Panc1 (cell line): Measurements from ENCODE around the gene TBCD. TPM values are rescaled to one million over a fixed set of nuclear protein-coding genes. Genes with fewer than 3 reads are reported as not detected.

Experiments used
- ATAC-seq: fragments of 200-7000 bp; cut with Tn5 transposase; 2 replicates; pipeline ENCODE4 v1.9.1; 2020; ENCODE audit warnings: mild to moderate bottlenecking, moderate library complexity
- BruUV-seq: library from RNA; stranded (reverse); fragments of 400-500 nt; replicated peaks from 2 replicates; lab custom pipeline; 2021; lab: Mats Ljungman, UMichigan
- CTCF ChIA-PET: fragments of 300-600 bp; sonication (Branson Sonifier 250); formaldehyde crosslinking; loops from one replicate; lab custom pipeline; 2022; ENCODE audit warnings: antibody characterized with exemption; lab: Charles Lee
- POLR2A ChIA-PET: fragments of 300-600 bp; sonication (Branson Sonifier 250); formaldehyde crosslinking; loops from one replicate; lab custom pipeline; 2022; ENCODE audit warnings: antibody characterized with exemption; lab: Charles Lee
- DNase-seq: peaks from one replicate; pipeline ENCODE4 v3.0.0-alpha.2; 2010; ENCODE audit warnings: low read depth, low spot score
- H3K27ac ChIP-seq: 2 replicates; pipeline ENCODE4 v1.5.1; 2011; ENCODE audit warnings: mild to moderate bottlenecking, low read length, inconsistent platforms
- H3K27me3 ChIP-seq: fragments of 200-500 bp; sonication (Bioruptor generic); 2 replicates; pipeline ENCODE4 v1.6.0; 2014; ENCODE audit warnings: low read length, inconsistent platforms; ENCODE audit not compliant: control insufficient read depth, insufficient read depth
- H3K36me3 ChIP-seq: fragments of 200-500 bp; sonication (Bioruptor generic); 2 replicates; pipeline ENCODE4 v1.5.1; 2014; ENCODE audit warnings: inconsistent platforms, mild to moderate bottlenecking, low read length, moderate library complexity; ENCODE audit not compliant: control insufficient read depth, insufficient read depth
- H3K4me1 ChIP-seq: 2 replicates; pipeline ENCODE4 v1.5.1; 2011; ENCODE audit warnings: inconsistent platforms, mild to moderate bottlenecking, low read length, moderate library complexity; ENCODE audit not compliant: control insufficient read depth, insufficient read depth
- H3K4me3 ChIP-seq, 2 experiments: 2 replicates each; pipeline ENCODE4 v1.5.1; 2011 to 2012; ENCODE audit warnings: low read depth in 2 of 2, low read length in 2 of 2, mild to moderate bottlenecking in 2 of 2, inconsistent platforms in 1 of 2, moderate library complexity in 1 of 2
- H3K9me3 ChIP-seq: fragments of 200-500 bp; sonication (Bioruptor generic); 2 replicates; pipeline ENCODE4 v1.5.1; 2014; ENCODE audit warnings: low read depth, mild to moderate bottlenecking, inconsistent platforms, low read length, moderate library complexity; ENCODE audit not compliant: control insufficient read depth, insufficient read depth
- POLR2AphosphoS5 ChIP-seq: IDR thresholded peaks from 2 replicates; pipeline ENCODE4 v1.6.1; 2012; ENCODE audit warnings: mild to moderate bottlenecking, low read depth, low read length, moderate library complexity
- SIN3A ChIP-seq: IDR thresholded peaks from 2 replicates; pipeline ENCODE4 v1.6.1; 2012; ENCODE audit warnings: low read depth, mild to moderate bottlenecking, low read length, moderate library complexity, borderline replicate concordance; ENCODE audit not compliant: insufficient read depth
- TCF7L2 ChIP-seq: IDR thresholded peaks from 2 replicates; pipeline ENCODE4 v1.6.1; 2011; ENCODE audit warnings: mild to moderate bottlenecking, low read depth, low read length, inconsistent platforms
- in situ Hi-C: cut with HindIII; loops from 2 replicates; pipeline ENCODE4 v1.10.0; 2016; ENCODE audit warnings: low sequenced_read_pairs, low pct_unique_long_range_greater_than_20kb
- intact Hi-C: fragments of 100-400 bp; cut with micrococcal nuclease; formaldehyde crosslinking; loops from one replicate; pipeline ENCODE4 v1.10.0; 2022; ENCODE audit not compliant: unreplicated experiment
- total RNA-seq: library from RNA; stranded (reverse); gene quantifications from one replicate; pipeline ENCODE4 v1.2.1, GENCODE V29; 2021; ENCODE audit not compliant: unreplicated experiment
- TF ChIP-seq, protein P1 (sequence below): fragments of 450-650 bp; IDR thresholded peaks from 2 replicates; pipeline ENCODE4 v1.5.1; 2017; ENCODE audit warnings: mild to moderate bottlenecking
- TF ChIP-seq, protein P2 (sequence below), 2 experiments: IDR thresholded peaks; 2 replicates each; pipeline ENCODE4 v1.6.1; 2011 to 2012; ENCODE audit warnings: low read depth in 2 of 2, control low read depth in 1 of 2, low read length in 1 of 2, mild to moderate bottlenecking in 1 of 2, moderate library complexity in 1 of 2; ENCODE audit not compliant: insufficient read depth in 1 of 2

The TBCD gene
- total RNA-seq, 1 experiment from 2014 or later = 186 TPM

- Histone ChIP-seq H3K36me3 (no peaks in the 10 kb centered on the region; the same call in 1 of the 2 replicates), H3K4me3 (no peak overlapping the region), H3K27me3 (no peaks in the 10 kb centered on the region), H3K27ac (no peak overlapping the region), H3K9me3 (no peaks in the 10 kb centered on the region), H3K4me1 (no peaks in the 10 kb centered on the region)
- DNase-seq = no peak
- ATAC-seq = no peak
- intact Hi-C loops = no loop called here
- CTCF ChIA-PET = no interaction called here
- no TSS peak for BruUV-seq
- TF ChIP-seq TCF7L2 (no peak), SIN3A (no peak), POLR2AphosphoS5 (no peak)
- TF ChIP-seq, protein P1, sequence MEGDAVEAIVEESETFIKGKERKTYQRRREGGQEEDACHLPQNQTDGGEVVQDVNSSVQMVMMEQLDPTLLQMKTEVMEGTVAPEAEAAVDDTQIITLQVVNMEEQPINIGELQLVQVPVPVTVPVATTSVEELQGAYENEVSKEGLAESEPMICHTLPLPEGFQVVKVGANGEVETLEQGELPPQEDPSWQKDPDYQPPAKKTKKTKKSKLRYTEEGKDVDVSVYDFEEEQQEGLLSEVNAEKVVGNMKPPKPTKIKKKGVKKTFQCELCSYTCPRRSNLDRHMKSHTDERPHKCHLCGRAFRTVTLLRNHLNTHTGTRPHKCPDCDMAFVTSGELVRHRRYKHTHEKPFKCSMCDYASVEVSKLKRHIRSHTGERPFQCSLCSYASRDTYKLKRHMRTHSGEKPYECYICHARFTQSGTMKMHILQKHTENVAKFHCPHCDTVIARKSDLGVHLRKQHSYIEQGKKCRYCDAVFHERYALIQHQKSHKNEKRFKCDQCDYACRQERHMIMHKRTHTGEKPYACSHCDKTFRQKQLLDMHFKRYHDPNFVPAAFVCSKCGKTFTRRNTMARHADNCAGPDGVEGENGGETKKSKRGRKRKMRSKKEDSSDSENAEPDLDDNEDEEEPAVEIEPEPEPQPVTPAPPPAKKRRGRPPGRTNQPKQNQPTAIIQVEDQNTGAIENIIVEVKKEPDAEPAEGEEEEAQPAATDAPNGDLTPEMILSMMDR = no peak
- TF ChIP-seq, protein P2, sequence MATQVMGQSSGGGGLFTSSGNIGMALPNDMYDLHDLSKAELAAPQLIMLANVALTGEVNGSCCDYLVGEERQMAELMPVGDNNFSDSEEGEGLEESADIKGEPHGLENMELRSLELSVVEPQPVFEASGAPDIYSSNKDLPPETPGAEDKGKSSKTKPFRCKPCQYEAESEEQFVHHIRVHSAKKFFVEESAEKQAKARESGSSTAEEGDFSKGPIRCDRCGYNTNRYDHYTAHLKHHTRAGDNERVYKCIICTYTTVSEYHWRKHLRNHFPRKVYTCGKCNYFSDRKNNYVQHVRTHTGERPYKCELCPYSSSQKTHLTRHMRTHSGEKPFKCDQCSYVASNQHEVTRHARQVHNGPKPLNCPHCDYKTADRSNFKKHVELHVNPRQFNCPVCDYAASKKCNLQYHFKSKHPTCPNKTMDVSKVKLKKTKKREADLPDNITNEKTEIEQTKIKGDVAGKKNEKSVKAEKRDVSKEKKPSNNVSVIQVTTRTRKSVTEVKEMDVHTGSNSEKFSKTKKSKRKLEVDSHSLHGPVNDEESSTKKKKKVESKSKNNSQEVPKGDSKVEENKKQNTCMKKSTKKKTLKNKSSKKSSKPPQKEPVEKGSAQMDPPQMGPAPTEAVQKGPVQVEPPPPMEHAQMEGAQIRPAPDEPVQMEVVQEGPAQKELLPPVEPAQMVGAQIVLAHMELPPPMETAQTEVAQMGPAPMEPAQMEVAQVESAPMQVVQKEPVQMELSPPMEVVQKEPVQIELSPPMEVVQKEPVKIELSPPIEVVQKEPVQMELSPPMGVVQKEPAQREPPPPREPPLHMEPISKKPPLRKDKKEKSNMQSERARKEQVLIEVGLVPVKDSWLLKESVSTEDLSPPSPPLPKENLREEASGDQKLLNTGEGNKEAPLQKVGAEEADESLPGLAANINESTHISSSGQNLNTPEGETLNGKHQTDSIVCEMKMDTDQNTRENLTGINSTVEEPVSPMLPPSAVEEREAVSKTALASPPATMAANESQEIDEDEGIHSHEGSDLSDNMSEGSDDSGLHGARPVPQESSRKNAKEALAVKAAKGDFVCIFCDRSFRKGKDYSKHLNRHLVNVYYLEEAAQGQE (IDR thresholded peaks at IDR 0.05; ENCODE audit: insufficient read depth in 1 of 2, low read depth in 2 of 2, low read length in 1 of 2) = no peak
- in situ Hi-C loops = no loop called here
- POLR2A ChIA-PET = no interaction called here
Measured at GRCh38 chr17:82870541-82870940, 118.7 kb downstream of the TBCD start.

- ChIA-PET CTCF (no interaction called here), POLR2A (no interaction called here)
- no TSS peak for BruUV-seq
- no peak overlapping the region for H3K4me3 ChIP-seq
- no peaks in the 10 kb centered on the region for H3K27me3 ChIP-seq
- no peaks in the 10 kb centered on the region; the same call in 1 of the 2 replicates for H3K36me3 ChIP-seq
- intact Hi-C loops = no loop called here
- no peaks in the 10 kb centered on the region for H3K4me1 ChIP-seq
- DNase-seq (no peak), ATAC-seq (no peak)
- H3K27ac ChIP-seq = no peak overlapping the region
- H3K9me3 ChIP-seq = no peaks in the 10 kb centered on the region
- in situ Hi-C loops = no loop called here
- TF ChIP-seq SIN3A = no peak
- TF ChIP-seq, protein P1 = no peak
- TF ChIP-seq TCF7L2 = no peak
- TF ChIP-seq POLR2AphosphoS5 = no peak
- TF ChIP-seq, protein P2 (IDR thresholded peaks at IDR 0.05; ENCODE audit: insufficient read depth in 1 of 2, low read depth in 2 of 2, low read length in 1 of 2) = no peak
Measured at GRCh38 chr17:82871056-82871775, 119.4 kb downstream of the TBCD start.
